ENCODE results near the gene DYRK1A. TPM values are rescaled to one million over a fixed set of nuclear protein-coding genes. Genes with fewer than 3 reads are reported as not detected.

The DYRK1A gene
- total and polyA plus RNA-seq, 10 of the 15 experiments (the other 5 are each of a cell fraction or from before 2014, with no cell fraction given): 2.4 to 68.6 (median 30.7) TPM

DNA sequence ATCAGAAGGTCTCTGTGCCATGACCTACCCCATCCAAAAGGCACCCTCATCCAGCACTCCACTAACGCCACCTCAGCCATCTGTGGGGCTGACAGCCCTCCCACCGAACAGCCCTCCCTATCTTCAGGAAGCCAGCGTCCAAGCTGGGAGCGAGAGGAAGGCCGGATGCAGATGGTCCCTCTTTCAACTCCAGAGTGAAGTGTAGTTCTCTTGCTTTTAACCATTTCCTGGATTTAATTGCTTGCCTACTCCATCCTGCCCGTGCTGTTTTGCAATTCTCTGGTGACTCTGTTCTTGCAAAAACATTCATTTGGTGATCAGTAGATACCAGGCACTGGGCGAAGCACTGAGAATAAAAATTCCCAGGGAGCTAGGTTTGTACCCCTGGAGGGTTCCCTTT lies 8.2 kb upstream of the DYRK1A start:
- no peaks in the 10 kb centered on the region for H4K20me1 ChIP-seq (ENCODE audit: control insufficient read depth, insufficient read depth)
- no peak overlapping the region for H3K4me2 ChIP-seq (ENCODE audit: control insufficient read depth, insufficient read depth)
- H3K79me2 ChIP-seq (ENCODE audit: control insufficient read depth, insufficient read depth, low read length): no peaks in the 10 kb centered on the region
- H3K36me3 ChIP-seq (ENCODE audit: control insufficient read depth in 2 of 2, insufficient read depth in 2 of 2, low read length in 1 of 2): no peaks in the 10 kb centered on the region
- no peaks in the 10 kb centered on the region for H3K27me3 ChIP-seq (replicated peaks in 1 of 2; ENCODE audit: control insufficient read depth in 2 of 2, insufficient read depth in 2 of 2, low read length in 1 of 2)
- POLR2A ChIA-PET: no interaction called here
- DNase-seq (ENCODE audit: low read depth, low spot score) (no peak), FAIRE-seq (no peak), ATAC-seq (no peak)
- H3K9me3 ChIP-seq (replicated peaks; ENCODE audit: control insufficient read depth, insufficient read depth, low read length): no peaks in the 10 kb centered on the region; the same call in 2 of the 3 replicates
- H3K4me3 ChIP-seq: no peak overlapping the region
- intact Hi-C loops (cut with micrococcal nuclease; ENCODE audit: unreplicated experiment) (loop anchor here (10.0 kb wide), 1 partner anchor 54 kb away; no protein-coding TSS in a partner anchor), in situ Hi-C loops (cut with MboI) (no loop called here)
- BruUV-seq (replicated peaks): no TSS peak
- no peaks in the 10 kb centered on the region for H3K4me1 ChIP-seq (ENCODE audit: control insufficient read depth, insufficient read depth, low read length)
- TF ChIP-seq TAF1 (IDR thresholded peaks at IDR 0.05; ENCODE audit: borderline replicate concordance, low read depth, low read length) (no peak), BCLAF1 (IDR thresholded peaks at IDR 0.05) (no peak), ZNF274 (IDR thresholded peaks at IDR 0.05; ENCODE audit: insufficient read depth, insufficient read length) (no peak), CHD2 (IDR thresholded peaks at IDR 0.05; ENCODE audit: borderline replicate concordance, low read depth, low read length) (no peak), HDAC2 (IDR thresholded peaks at IDR 0.05) (no peak), ZBTB40 (IDR thresholded peaks at IDR 0.05; ENCODE audit: borderline replicate concordance) (no peak), EP300 (IDR thresholded peaks at IDR 0.05; ENCODE audit: borderline replicate concordance in 1 of 2, control insufficient read depth in 1 of 2, low read depth in 2 of 2, low read length in 2 of 2) (no peak), RFX5 (IDR thresholded peaks at IDR 0.05; ENCODE audit: low read depth, low read length) (no peak), EGR1 (IDR thresholded peaks at IDR 0.05; ENCODE audit: borderline replicate concordance in 1 of 2, low read depth in 2 of 2, low read length in 2 of 2) (no peak), CEBPB (IDR thresholded peaks at IDR 0.05; ENCODE audit: borderline replicate concordance in 1 of 2, low read depth in 2 of 2, low read length in 2 of 2) (no peak), NRF1 (conservative IDR thresholded peaks at IDR 0.05; ENCODE audit: low read depth, low read length) (no peak), MEF2A (IDR thresholded peaks at IDR 0.05; ENCODE audit: insufficient read depth, low read depth, low read length) (no peak), CEBPZ (IDR thresholded peaks at IDR 0.05; ENCODE audit: low read depth, low read length) (no peak)
- CTCF ChIA-PET: no interaction called here
- H3K9ac ChIP-seq (ENCODE audit: control insufficient read depth, insufficient read depth, low read length): no peak overlapping the region
- RAD21 ChIA-PET (ENCODE audit: unreplicated experiment): no interaction called here
- H3K27ac ChIP-seq (ENCODE audit: control insufficient read depth, insufficient read depth): no peak overlapping the region
- peak overlapping the region; percentile 8 for H2AFZ ChIP-seq (ENCODE audit: control insufficient read depth, low read depth, low read length)
- WGBS (ENCODE audit: insufficient coverage, insufficient replicate concordance, low lambda C conversion rate, missing lambda C conversion rate): 19% methylated on average over 7 of the region's 7 CpGs
- SMC1A ChIA-PET (ENCODE audit: uncharacterized antibody, unreplicated experiment): interaction anchor here (1.3 to 1.5 kb wide), 2 partner anchors 15 to 138 kb away, joined by 3 to 4 read pairs; no protein-coding TSS in a partner anchor

All from GM12878 (cell line).